Activated naive CD4-positive, alpha-beta T cell treated with anti-CD3 and anti-CD28 coated beads, Interleukin-2, amount 50 U/mL, for 16 hours (primary cell): ENCODE measurements around the gene SLC26A5.
"Not testable (repeated sequence)": the region's sequence is repeated elsewhere in the genome, so short reads cannot be mapped to it uniquely, and the experiment has no call there.

Source experiments
- DNase-seq: peaks from one replicate; pipeline ENCODE4 v3.0.0-alpha.2; 2020

The SLC26A5 gene

DNA sequence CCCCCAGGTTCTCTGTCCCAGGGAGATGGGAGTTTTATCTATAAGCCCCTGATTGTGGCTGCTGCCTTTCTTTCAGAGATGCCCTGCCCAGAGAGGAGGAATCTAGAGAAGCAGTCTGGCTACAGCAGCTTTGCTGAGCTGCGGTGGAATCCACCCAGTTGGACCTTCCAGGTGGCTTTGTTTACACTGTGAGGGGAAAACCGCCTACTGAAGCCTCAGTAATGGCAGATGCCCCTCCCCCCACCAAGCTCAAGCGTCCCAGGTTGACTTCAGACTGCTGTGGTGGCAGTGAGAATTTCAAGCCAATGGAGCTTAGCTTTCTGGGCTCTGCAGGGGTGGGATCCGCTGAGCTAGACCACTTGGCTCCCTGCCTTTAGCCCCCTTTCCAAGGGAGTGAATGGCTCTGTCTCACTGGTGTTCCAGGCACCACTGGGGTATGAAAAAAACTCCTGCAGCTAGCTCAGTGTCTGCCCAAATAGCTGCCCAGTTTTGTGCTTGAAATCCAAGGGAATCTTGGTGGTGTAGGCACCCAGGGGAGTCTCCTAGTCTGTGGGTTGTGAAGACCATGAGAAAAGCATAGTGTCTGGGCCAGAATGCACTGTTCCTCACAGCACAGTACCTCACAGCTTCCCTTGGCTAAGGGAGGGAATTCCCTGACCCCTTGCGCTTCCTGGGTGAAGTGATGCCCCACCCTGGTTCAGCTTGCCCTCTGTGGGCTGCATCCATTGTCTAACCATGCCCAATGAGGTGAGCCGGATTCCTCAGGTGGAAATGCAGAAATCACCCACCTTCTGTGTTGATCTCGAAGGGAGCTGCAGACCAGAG is 40.0 kb downstream of the SLC26A5 start:
- DNase-seq: not testable (repeated sequence)

DNA sequence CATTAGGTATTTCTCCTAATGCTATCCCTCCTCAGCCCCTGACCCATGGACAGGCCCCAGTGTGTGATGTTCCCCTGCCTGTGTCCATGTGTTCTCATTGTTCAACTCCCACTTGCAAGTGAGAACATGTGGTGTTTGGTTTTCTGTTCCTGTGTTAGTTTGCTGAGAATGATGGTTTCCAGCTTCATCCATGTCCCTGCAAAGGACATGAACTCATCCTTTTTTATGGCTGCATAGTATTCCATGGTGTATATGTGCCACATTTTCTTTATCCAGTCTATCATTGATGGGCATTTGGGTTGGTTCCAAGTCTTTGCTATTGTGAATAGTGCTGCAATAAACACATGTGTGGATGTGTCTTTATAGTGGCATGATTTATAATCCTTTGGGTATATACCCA is 46.3 kb downstream of the SLC26A5 start:
- DNase-seq: not testable (repeated sequence)

DNA sequence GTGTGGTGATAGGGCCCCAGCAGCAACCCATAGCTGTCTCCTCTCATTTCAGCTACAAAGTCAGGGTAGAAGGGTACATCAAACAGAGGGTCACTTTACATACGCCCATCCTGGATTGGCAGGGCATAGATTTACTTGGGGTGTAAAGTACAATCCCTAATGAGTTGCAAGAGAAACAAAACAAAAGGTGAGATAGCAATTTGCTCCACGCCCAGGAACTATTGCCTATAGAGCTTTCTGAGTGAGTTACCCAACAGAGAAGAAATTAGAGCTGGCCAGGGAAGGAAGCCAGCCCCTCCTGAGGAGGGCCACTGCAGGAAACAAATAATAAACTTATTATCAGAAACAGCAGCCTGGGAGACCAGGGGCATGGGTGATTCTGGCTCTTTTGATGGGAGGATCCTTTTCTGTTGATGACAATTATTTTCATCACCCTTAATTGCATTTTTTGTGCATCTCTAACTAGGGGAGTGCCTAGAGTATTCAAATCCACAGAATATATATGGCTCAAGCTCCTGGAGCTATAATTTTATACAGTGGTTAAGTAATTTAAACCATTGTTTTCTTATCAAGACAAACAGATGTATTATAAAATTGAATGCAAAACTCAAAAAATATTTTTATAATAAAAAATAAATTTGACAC is 47.4 kb downstream of the SLC26A5 start:
- DNase-seq: no peak

DNA sequence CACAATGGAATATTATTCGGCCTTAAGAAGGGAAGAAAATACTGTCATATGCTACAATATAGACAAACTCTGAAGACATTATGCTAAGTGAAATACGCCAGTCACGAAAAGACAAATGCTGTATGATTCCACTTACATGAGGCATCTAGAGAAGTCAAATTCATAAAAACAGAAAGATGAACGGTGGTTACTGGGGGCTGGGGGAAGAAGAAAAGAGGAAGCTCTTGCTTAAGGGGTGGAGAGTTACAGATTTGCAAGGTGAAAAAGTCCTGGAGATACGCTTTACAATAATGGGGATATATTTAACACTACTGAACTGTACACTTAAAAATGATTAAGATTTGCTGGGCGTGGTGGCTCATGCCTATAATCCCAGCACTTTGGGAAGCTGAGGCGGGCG is 49.5 kb downstream of the SLC26A5 start:
- DNase-seq: no peak

DNA sequence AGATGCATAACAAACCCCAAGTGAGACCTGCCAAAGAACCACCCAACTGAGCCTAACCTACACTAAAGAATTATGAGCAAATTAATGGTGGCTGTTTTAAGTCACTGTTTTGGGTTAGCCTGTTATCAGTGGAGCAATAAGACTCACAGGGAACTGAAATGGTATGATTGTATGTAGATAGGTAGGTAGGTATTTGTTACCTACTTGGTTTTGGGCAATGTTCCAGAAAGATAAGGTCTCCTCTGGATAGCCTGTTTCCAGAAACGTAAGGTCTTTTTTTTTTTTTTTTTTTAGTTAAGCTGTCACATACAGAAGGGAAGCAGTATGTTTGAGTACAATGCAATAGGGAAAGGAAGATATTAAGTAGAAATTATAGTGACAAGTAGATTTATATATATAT is 50.9 kb downstream of the SLC26A5 start:
- DNase-seq: no peak

DNA sequence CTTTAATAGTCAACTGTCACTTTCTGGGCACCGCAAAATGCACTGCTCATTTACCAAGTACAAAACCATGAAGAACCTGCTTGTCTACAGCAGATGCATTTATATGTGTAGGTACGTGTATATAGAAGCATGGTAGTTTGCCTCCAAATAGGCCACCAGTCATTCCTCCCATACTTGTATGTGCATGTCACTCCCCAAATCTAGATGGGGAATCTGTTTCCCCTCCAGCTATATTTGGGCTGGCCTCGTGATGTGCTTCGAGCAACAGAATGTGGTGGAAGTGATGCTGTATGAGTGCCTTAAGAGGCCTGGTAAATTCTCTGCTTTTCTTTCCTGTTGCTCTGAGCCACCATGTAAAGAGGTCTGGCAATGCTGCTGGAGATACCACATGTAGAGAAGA is 51.4 kb downstream of the SLC26A5 start:
- DNase-seq: no peak

DNA sequence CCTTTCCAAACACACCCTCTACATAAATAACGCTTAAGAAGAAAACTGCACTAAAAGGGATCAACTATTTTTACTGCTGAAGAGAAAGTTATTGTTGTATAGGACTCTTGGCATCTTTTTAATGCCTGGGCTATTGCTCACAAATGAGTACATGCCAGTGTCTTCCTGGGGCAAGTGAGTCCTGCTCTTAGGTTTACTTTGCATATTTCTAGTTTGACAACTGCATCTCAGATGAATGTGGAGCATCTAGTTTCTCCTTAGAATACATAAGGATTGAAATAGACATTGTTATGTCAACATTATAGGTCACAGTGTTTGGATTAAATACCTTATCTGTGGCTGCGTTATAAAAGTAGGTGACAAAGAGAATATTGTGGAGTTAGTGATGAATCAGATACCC is 54.0 kb downstream of the SLC26A5 start:
- no peak for DNase-seq

DNA sequence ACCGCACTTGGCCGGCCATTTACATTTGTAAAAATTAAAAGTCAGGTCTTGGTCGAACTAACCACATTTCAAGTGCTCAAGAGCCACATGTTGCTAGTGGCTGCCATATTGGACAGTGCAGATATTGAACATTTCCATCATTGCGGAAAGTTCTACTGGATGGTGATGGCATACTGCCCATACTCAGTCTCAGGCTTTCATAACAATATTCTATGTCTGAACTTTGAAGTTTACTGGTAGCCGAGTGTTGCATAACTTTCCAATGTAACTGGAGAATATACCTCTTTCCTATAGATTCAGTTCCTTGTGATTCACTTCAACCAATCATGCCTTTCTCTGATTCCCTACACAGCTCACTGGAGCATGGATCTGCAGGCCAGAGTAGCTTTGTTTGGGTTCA is 54.9 kb downstream of the SLC26A5 start:
- no peak for DNase-seq

DNA sequence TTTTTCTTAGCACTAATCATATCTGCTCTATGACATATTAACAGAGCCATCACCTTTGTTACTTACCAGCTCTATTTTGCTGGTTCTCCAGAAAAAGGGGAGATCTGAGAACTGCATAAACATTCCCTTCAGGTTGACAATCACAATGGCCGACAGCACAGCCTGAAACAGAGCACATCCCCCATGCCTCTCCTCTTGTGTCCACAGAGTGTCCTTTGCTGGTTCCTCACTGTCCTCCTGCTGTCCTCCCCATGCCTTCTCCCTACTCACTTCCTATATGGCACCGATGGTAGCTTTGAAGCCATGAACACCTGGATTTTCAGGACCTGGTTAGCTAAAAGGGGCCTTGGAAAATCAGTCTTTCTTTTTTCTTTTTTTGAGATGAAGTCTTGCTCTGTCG is 56.7 kb downstream of the SLC26A5 start:
- DNase-seq: no peak

DNA sequence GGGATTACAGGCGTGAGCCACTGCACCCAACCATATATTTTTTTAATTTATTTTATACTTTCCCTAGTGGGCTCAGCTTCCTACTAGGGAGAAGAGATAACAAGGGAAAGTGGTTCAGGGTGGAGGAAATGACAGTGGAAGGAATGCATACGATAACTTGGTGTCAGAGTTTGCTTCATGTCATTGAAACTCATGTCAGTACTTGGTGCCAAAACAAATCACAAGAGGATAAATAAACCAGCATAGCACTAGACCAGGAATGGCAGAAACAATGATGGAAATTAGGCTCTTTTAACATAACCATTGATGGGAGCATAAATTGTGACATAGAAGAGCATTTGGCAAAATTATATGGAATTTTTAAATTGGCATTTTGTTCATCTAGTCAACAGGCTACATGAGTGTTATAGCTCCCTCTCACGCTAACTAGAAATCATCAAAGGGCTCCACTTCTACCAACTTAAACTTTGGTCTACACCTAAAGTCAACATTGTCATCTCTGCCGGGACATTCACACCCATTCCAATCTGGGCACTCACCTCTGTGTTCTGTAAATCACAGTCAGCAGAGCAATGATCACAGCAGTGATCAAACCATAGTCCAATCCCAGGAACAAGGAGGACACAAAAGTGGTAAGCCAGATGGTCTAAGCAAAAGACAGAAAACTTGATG is 57.4 kb downstream of the SLC26A5 start:
- no peak for DNase-seq

DNA sequence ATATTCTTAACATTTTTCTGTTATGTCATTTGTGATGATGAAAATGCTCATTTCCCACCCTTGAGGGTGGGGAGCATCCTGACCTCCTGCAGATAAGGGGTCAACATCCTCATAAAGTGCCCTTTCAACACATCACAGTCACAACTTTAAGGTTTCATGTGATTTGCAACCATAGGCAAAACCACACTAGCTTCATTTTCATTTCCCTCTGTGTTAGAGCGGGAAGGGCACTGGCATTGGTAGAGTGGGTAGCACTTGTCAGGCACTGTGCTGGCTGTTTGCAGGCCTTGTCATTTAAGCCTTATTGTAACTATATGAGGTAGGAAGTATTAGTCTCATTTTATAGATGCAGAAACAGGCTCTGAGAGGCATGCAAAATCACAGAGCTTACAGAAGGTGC is 58.8 kb downstream of the SLC26A5 start:
- DNase-seq: no peak

DNA sequence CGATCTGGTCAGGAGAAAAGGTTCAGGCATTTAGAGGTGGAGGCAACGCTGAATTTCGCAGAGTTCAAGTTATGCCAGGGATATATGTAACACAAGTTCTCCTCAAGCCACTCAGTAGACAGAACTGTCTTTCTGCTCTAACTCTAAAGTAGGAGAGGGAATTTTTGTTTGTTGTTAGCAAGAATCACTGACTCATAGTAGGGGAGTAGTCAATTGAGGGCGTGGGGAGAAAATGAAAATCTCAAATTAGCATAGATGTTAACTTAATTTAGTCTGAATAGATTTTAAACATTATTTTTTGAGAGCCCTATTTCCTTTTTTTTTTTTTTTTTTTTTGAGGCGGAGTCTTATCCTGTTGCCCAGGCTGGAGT is 64.0 kb downstream of the SLC26A5 start:
- no peak for DNase-seq

DNA sequence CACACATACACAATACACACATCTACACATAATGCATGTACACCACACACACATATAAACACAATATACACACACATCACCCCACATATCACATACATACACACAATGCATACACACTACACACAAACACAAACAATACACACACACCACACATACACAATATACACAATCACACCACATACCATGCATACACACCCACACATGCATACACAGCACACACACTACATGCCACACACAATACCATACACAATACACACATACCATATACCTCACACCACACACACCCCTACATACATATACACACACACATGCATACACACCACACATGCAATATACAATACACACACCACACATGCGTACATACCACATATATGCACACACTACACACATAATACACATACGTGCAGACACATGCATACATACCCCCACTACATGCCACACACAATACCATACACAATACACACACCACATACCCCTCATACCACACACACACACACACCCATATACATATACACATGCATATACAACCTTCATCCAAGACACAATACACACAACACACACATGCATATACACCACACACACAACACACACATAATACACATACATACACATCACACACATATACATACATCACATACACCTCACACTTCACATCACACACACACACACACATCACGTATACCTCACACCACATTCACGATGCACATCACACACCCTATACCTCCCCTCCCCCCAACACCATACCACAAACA is 64.6 kb downstream of the SLC26A5 start:
- DNase-seq: no peak

DNA sequence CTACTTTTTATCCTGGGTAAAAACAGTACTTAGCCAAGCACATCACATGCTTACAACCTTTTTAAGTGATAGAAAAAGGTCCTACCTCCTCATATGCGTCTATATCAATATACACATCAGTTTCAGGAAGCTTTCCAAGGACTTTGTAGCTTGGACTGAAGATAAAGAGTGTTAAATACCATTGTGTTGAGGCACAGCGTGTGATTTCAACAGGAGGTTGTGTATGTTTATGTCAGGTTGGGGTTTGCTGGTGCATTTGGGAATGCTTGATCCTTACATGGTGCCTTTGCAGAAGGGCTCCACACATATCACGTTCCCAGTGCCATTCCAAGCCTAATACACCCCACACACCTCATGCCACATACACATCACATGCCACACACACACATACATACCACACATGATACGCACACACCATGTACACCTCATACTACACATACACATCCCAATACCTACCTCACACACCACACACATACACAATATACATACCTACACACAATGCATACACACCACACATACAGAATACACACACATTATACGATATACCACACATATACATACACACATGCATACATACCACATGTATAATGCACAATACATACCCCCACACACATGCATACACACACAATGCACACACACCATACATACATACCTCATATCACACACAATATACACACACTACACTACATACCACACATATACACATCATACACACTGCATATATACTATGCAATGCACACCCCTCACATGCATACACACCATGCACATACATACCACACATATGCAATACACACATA is 65.4 kb downstream of the SLC26A5 start:
- DNase-seq: no peak

DNA sequence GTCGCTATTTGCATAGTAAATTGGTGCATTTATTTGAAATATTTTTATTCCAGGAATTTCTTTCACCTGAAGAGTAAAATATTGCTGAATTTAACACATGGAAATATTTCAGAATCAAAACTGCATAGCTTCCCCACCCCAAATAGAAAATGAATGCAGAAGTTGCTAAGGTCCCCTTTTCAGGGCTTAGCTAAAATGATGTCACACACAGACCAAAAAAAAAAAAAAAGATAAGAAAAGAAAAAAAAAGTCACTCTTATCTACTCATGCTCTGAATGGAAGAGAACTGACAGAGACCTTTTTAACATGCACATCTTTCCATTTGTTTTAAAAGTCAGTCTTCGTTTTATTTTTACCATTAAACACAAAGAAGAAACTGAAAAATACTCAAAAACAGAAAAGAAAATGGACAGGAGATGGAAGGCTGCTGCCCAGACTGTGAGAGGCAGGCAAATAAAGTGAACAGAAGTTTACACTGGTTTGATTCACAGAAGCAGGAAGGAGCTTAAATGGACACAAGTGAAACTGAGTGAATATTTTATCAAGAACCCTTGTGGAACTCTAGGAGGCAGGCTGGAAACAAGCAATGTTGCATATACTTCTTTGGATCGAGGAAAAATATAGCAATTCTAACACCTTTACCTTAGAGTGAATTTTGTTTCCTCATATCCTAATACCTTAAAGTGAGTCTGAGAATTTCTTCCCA is 66.6 kb downstream of the SLC26A5 start:
- no peak for DNase-seq

DNA sequence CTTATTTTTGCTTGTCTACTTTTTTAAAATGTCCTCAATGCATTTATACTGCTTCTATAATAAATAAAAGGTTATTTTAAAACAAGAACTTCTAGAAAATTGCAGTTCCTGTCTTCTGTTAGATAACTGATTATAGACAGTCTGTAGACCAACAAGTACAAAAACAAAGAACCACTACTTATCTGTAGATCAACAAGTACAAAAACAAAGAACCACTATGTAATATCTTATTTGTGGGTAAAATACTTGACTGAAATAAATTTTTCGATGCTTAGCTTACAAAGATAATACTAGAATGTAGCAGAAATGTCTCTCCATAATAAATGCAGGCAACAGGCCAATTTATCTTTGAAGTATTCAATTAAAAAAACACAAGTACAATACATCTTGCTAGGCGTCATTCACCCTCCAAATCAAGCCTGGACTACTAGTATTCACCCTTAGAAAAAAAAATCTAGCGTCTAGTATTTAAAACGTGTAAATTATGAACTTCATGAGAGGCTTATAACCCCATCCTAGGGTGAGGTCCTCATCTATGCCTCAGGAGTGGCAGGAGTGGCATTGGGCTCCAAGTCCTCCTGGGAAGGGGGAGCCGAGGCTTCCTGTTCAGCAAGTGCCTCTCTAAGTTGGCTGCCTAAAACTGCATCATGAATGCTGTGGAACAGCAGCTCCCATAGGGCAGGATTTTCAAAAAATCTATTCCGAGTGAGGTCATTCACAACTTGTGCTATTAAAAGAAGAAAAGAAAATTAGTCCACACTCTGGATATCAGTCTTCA is 72.0 kb downstream of the SLC26A5 start:
- no peak for DNase-seq

DNA sequence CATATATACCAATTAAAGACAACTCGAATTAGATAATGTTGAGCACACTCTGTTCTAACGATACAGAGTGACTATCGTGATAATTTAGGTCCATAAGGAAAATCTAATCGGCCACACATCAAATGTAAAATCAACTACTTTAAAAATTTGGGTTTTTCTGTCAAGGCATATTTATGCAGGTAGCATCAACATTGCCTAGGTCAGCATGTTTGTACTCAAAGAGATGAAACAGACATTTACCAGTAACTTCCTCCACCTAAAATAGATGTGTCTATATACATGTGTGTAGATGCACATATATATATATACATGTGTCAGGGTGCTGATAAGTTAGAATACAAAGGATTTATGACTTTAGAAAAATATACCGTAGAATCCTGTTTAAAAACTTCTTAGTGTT is 76.6 kb downstream of the SLC26A5 start:
- no peak for DNase-seq

DNA sequence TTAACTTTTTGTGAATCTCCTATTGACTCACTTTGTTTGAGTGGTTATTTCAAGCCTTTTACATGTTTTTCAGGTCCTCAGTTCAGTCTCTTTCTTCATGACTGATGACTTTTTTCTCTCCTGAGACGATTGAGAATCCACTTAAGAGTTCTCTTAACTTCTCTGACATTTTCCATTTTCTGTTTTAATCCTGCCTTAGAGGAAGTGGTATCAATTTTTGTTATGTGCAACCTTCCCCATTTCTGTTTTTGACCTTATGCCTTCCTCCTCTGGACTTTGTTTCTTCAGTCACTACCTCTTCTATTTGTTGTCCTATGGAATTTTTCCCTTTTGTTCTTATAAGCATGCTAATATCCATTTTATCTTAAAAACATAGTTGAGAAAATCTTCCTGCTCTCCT is 96.2 kb downstream of the SLC26A5 start:
- DNase-seq: no peak

DNA sequence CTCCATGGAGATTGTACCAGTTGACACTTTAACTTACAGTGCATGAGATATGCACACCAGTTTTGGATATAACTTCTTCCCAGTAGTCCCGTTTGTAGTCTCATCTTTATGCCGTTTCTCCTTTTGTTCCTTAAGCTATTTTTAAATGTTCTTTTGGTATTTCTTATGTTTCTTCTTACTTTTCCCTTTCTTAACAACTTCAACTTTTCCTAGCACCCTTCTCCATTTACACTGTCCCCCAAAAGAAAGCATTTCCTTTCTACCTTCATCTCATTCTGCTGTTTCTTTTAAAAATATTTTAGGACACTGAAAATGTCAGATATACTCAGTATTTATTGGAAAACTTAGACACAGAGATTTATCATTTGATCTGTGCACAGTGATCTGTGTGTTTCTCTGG is 97.0 kb downstream of the SLC26A5 start:
- no peak for DNase-seq

DNA sequence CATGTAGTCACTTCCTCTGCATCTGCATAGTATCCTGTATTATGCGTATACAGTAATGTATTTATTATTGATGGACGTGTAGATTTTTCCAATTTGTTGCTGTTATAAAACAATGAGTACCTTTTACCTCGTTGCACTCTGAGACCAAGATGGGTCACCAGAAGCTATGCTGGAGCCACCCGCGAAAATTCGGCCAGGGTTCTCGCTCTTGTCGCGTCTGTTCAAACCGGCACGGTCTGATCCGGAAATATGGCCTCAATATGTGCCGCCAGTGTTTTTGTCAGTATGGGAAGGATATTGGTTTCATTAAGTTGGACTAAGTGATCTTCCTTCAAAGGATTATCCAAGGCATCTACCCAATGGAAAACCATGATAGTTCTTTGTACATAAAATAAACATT is 97.6 kb downstream of the SLC26A5 start:
- no peak for DNase-seq
